ENCODE data around the gene L3MBTL1.

The L3MBTL1 gene

DNA sequence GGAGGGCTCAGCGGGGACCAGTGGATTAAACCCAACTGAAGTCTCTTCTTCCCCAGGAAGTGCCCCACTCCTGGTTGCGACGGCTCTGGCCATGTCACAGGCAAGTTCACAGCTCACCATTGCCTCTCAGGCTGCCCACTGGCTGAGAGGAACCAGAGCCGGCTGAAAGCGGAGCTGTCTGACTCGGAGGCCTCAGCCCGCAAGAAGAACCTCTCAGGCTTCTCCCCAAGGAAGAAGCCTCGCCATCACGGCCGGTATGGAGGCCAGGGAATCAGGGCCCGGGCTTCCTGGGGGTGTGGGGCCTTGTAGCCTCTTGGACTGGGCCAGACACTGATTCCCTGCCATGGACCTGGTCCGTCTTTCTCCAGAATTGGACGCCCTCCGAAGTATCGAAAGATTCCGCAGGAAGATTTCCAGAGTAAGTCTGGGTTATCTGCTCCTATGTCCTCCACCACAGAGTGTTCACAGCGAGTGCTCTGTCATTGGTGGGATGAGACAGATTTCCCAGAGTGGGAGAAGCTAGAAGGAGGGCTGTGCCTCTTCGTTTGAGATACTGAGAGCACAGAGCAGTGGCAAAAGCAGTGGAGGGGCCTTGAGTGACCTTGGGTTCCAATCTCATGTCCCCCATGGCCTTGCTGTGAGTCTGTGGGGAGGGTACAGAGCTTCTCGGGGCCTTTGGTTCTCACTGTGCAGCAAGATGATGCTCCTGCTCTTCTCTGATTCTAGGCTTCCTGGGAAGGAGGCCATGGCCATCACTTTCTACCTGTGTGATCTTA lies 28.7 kb downstream of the L3MBTL1 start:
- DNase-seq, result no peak

DNA sequence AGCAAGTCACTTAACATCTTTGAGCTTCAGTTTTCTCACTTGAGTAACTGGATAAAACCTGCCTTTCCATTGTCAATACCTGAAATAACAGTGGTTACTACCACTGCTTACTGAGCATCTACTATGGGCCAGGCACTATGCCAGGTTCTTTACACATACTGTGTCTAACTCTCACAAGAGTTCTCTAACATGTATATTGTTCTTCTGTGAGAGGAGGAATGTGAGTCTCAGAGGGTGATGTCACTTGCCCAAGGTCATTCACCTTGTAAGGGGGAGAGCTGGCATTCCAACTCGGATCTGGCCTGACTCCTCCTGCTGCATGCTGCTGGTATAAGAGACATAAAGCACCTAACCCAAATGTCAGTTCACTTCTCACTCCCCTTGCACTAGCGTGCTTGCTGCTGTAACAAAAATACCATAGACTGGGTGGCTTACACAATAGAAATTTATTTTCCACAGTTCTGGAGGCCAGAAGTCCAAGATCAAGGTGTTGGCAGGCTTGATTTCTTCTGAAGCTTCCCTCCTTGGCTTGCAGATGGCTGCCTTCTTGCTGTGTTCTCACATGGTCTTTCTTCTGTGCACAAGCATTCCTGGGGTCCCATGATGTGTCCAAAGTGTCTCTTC lies 29.4 kb downstream of the L3MBTL1 start:
- DNase-seq, result no peak

DNA sequence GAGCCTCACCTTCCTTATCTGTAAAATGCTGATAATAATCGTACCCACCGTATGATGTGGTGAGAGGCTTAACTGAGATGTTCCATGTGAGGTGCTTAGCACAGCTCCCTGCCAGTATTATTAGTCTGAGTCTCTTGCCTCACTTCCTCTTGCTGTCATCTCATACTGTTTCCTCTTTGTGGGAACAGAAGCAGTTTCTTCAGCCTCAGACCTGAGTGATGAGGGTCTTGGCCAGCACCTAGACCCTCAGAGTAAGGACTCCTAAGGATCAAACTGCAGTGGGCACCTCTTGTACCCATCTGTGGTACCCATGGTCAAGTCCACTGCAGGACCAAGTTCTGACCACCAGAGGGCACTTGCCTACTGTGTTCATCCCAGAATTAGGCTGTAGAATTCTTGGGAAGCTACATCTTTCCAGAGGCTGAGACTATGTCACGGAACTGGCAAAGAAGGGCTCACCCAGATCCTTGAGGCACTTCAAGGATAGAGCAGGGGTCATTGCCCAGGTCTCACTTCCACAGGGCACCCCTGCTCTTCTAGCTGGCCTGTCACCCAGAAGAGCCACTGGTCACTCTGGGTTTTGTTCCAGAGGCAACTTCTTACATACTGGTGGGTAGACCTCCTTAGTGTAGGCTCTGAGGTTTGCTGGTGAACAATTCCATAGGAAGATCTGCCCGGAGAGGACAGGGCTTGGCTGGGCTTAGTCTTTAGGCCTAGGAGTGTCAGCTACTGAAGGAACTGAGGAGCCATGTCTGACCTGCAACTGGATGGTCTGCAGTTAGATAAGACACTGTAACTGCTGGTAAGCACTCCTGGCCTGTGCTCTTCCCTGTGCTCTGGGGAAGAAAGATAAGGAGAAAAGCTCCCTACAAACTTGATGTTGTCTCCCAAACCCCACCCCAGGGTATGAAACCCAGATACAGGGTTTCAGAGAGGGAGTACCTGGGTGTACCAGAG lies 30.7 kb downstream of the L3MBTL1 start:
- peak; percentile 87 for DNase-seq

DNA sequence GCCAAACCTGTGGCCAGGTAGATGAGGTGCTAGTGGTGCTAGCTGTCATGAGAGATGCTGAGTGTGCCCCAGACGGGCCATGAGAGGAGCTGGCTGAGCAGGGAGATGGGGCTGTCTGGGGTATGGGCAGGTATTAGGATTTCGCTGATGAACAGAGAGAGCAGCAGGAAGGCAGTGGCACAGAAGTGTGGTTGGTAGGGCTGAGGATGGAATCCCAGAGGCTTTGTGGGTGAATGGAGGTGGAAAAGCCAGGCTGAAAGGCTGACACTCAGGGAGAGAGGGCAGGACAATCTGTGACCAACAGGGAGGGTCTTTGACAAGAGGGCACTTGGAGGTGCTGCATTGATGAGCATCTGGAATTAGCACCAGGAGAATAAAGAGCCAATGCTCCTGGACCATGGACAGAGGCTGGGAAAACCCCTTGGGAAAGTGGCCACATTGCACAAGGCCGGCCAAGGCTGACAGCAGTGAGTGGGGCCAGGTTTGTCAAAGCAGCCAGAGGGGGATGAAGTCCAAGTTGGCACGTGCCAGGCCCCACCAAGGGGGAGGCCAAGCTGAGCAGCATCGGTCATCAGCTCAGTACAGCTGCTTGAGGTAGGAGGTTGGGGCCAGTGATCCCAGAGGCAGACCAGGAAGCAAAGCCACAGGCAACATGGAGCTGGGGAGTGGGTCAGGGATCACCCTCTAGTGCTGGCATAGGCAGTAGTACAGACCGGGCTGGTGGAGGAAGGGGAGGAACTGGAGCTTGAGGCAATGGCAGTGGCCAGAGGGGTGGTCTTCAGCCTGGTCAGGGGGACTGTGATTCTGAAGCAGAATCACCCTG lies 31.6 kb downstream of the L3MBTL1 start:
- no peak for DNase-seq

DNA sequence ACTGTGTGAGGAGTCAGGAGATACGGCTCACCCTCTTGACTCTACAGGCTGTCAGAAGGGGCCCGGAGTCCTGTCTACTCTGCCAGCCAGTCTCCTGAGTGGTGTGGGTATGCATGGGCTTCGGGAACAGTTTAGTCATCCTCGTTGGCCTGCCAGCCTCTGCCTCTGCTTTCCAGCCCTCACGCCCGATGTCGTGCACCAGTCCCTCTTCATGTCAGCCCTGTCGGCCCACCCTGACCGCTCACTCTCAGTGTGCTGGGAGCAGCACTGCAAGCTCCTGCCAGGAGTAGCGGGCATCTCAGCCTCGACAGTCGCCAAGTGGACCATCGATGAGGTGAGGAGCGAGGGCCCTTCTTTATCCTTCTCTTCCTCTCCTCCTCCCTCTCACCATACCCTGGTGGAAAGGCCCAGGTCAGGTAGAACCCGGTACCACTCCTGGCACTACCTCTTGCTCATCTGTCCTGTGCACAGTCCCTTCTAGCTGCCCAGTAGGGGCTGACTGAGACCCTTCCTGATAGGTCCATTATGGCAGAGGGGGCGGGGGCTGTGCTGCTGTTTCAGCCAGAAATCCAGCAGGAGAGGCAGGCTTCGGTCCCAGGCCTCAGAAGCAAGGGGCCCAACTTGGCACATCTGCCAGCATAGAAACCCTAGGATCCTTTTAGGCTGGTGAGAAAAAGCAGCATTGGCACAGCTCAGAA lies 32.6 kb downstream of the L3MBTL1 start:
- no peak for DNase-seq

DNA sequence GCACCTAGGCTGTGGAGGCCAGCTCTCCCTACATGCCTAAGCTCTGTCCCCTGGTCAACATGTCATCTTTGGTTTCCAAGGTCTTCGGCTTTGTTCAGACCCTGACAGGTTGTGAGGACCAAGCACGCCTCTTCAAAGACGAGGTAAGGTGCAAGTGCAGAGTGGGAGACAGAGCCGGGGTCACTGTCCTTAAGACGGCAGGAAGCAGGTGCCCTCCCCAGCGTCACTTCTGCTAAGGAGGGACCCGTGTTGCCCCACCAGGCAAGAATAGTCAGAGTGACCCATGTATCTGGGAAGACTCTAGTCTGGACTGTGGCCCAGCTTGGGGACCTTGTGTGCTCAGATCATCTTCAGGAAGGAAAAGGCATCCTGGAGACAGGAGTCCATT lies 33.2 kb downstream of the L3MBTL1 start:
- no peak for DNase-seq

DNA sequence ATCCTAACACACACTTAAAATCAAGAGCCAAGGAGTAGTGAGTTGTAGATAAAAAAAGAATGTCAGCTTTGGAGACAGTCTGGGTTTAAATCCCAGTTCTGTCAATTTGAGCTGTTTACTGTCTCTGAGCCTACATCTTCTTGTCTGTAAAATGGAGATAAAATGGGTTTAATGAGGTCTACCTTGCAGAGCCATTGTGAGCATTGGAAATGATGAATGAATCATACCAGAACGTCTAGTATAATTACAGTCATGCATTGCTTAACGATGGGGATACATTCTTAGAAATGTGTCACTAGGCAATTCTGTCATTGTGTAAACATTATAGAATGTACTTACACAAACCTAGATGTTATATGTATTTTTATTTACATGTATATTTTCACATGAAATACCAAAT lies 33.7 kb downstream of the L3MBTL1 start:
- no peak for DNase-seq

DNA sequence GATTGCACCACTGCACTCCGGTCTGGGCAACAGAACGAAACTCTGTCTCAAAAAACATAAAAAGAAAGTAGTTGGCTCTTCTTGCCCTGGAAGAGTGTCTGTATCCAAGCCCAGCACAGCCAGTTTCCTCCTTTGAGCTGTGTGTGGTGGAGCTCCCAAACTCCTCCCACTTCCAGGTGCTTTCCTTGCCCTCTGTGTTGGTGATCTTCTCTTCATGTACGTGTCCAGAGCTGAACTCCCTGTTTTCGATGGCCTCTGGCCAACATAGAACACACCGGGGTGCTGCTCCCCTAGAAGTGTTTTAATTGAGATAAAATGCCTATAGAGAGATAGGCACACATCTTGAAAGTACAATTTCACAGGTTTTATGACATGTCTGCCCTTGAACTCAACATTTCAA lies 34.7 kb downstream of the L3MBTL1 start:
- peak; percentile 54 for DNase-seq

DNA sequence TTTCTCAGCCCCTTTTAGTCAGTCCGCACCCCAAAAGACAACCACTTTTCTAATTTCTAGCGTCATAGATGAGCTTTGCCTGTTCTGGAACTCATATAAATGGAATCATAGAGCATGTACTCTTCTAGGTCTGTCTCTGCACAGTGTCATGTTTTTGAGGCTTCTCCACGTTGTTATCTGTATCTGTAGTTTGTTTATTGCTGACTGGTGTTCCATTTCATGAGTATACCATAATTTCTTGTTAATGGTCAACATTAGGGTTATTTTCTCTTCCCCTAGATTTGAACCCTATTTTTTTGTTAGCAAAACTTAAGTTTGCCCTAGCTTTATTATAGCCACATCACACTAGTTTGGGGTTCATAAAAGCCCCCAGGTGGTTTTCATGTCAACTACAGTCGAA lies 35.2 kb downstream of the L3MBTL1 start:
- no peak for DNase-seq

DNA sequence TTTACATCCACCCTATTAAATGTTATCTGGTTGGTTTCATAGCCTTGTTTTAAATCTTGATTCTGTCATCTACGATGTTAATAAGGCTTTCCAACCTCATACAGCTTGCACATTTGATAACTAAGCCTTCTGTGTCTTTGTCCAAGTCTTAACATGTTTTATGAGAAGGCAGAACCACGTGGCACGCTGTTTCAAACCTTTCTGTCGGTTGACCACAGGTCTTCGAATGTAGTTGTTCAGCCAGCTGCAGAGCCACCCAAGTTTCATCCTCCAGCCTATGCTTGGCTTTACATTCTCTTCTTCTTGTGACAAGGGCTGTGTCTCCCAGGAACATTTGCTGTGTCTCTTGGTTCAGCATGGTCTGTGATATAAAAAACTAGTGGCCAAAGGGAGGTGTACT lies 35.6 kb downstream of the L3MBTL1 start:
- no peak for DNase-seq

DNA sequence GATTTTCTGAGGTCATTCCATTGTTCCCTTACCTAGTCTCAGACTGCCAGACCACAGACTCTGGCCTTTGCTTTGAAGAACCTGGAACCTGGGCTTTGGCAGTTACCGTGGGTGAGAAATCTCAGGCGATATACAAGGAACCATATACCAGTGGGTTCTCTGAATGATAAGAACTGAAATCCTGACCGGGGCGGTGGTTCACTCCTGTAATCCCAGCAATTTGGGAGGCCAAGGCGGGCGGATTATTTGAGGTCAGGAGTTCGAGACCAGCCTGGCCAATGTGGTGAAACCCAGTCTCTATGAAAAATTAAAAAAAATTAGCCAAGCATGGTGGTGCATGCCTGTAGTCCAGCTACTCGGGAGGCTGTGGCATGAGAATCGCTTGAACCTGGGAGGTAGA lies 37.0 kb downstream of the L3MBTL1 start:
- no peak for DNase-seq

DNA sequence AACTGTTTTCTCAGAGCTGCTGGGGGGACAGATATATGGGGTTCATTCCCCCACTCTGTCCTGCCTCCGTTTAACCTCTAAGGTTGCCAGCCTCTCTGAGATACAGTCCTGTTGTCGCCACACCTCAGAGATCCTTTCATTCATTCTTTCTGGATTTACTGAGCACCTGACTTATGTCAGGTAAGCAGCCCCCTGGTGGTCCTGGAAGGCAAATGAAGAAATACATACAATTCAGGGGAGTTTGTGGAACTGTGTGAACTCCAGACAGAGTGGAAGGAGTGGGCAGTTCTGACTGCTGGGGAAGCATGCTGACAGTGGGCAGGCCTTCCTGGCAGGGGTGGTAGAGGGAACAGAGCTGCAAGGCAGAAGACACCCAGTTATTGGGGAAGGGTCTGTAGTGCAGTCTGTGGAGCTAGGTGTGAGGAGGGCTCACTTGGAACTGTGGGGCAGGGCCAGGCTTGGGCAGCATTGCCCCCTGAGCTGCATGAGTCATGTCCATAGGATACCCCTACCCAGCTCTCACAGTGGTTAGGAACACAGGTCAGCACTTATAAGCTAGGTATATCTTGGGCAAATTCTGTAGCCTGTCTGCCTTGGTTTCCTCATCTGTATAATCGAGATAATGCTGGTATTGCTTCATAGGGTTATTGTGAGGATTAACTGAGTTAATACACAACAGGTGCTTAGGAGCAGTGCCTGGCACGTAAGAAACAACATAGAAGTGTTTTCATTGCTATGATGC lies 38.5 kb downstream of the L3MBTL1 start:
- no peak for DNase-seq

DNA sequence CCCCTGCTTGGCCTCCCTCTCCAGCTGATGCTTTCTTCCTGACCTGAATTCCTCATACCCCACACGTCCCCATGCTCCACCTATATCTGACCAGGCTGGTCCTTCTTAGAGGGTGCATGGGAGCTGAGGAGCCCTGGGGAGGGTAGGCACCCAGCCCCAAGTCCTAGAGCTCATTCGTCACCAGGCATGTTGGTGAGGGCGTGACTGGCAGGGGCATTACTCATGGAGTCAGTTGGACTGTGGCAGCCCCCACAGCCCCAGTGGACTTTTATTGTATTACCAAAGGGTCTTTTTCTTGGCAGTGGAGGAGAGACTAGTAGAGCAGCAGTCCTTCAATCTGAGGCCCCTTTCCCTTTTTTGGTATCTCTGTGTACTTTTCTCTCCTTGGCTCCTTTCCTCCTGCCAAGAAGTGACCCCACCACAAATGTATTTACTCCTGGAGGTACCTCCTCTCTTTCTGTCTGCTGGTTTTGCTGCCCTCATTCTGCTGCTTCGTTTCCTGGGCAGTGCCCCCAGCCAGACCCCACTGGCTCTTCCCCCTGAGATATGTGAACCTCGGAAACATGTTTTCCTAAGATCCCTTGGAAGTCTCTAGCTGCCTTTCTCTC lies 40.9 kb downstream of the L3MBTL1 start:
- no peak for DNase-seq

DNA sequence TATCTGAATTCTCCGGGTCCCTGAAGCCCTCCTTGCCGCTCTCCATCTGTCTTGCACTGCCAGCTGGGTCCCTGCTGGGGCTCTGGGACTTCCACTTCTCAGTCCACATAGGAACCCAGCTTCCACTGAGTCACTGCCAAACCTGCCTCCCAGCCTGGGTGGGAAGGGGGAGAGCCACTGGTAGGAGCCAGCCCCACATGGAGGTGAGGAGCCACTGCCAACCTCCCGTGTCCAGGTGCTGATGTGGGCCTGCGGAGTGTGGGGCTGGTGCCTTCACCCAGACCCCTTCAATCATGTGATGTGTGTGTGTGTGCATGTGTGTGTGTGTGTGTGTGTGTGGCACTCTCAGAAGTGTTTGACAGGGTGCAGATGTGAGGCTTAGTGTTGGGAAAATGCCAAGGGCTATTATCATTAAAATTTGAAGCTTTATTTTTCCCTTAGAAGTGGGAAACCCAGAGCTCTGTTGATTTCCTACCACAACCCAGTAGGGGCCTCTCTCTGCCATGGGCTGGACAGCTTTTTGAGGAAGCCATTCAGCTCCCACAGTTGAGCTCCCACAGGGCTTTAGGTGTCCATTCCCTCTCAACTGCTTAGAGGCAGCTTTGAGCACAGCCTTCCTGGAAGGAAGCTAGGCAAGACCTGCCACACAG lies 42.0 kb downstream of the L3MBTL1 start:
- DNase-seq, result no peak

DNA sequence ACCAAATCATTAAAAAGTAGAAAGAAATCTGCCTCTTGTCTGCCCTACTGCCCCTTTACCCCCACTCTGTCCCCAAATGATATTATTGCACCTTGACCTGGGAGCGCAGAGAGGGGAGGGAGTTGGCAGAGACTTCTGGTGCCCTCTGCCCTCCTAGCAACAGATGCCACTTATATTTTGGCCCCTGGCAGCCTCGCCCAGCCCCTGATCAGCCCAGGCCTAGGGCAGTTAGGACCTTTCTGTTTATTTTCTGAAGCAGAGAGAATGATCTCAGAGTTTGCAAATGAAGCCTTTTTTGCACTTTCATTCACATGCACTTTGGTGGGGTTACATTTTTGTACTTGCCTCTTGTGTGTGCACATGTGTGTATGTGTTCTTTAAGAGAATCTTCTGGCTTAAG lies 43.0 kb downstream of the L3MBTL1 start:
- no peak for DNase-seq

DNA sequence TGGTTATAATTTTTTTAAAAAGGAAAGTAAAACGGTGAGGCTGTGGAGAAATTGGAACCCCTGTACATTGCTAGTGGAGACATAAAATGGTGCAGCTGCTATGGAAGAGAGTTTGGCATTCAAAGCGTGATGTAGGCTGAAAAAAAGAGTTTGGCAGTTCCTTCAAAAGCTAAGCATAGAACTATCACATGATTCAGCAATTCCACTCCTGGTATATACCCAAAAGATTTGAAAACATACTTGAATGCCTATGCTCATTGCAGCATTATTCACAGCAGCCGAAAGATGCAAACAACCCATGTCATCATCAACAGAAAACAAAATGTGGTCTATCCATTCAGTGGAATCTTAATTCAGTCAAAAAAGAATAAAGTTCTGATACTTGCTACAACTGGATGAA lies 46.9 kb downstream of the L3MBTL1 start:
- DNase-seq, result no peak

DNA sequence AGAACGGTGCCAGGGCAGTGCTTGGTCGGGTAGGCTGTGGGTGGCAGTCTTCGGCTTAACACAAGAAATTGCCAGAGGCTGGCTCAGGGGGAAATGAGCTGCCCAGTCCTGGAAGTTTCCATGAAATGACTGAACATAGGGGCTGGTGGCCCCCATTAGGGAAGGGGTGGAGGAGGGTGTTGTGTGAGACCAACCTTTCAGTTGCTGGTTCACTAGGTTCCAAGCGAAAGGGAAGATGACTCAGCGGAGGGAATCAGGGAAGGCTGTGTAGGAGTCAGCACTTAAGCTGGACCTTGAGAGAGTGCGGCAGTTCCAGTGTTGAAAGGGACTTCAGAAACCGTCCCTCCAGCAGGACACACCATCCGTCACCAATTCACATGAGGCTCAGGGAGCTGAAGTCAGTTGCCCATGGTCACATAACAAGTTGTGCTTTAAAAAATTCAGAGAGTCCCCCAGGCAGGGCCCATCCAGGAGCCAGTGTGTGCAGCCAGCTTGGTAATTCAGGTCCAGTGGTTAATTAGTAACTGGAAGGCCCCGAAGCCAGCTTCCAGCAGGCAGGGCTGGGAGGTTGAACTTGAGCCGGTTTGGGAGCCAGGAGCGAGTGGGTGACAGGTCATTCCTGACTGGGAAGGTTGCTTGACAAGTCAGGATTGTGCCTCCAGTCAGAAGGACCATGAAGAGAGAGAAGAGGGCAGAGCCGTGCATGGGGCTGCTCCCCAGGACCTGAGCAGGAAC lies 51.1 kb downstream of the L3MBTL1 start, which contains the start of gene SGK2:
Gene SGK2, plus strand, starts transcription at position 616 of the 735 bp plus-strand sequence. CDS start 7,469 bp downstream, outside the sequence.
- no peak for DNase-seq

DNA sequence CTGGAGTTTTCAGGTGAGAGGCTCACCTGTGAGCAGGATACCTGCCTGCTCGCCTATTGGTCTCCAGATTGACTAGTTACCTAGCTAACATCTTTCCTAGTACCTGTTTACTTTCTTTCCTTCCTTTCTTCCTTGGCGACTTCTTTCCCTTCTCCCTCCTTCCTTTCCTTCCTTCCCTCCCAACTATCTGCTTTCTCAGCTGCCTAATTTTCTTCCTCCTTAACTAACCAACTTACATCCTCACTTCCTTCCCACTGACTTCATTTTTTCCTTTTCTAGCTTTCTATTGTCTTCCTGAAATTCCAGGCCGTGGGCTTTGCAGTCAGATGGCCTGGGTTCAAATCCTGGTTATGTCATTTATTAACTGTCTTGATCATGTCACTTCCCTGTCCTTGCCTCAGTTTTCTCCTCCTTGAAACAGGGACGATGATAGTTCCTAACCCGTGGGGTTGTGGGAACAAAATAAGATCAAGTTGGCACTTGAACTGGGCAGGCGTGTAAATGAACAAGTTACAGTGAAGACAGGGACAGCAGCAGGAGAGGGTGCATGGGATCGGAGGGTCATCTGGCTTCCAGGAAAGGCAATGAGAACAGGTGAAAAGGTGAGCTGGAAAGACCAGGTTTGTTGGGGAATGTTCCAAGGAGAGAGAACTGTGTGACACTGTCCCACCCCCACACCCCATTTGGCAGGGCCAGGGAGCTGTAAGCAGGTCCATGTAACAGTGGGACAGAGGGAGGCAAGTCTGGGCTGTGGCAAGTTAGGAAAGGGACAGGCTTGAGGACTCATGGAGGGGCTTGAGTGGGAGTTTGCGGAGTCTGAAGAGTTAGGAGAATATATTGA lies 51.9 kb downstream of the L3MBTL1 start:
- no peak for DNase-seq

DNA sequence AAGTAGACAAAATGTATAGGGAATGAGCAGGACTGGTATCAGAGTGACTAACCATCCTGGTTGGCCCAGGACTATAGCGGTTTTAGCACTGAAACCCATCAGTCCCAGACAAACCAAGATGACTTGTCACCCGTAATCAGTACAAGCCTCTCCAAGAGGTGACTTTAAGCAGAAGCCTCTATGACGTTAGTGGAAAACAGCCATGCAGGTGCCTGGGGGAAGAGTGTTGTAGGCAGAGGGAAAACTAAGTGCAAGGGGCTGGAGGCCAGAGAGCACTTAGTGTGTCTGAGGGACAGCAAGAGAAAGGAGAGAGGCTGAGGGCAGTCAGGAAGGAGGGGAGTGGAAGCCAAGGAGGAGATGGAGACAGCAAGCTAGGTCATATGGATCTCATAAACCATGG lies 53.5 kb downstream of the L3MBTL1 start:
- DNase-seq, result no peak
